DMS153 treated with DMSO at 0.1 percent for 48 hours (cell line): ENCODE data around the gene ACAP2.
"Not testable (repeated sequence)": the region's sequence is repeated elsewhere in the genome, so short reads cannot be mapped to it uniquely, and the experiment has no call there.

Experiments
- DNase-seq: peaks from one replicate; lab custom pipeline; 2025; ENCODE audit not compliant: unreplicated experiment; lab: John Stamatoyannopoulos, UW

ACAP2 gene

GRCh38 chr3:195296662-195297061 is 146.2 kb downstream of the ACAP2 start:
- no peak for DNase-seq

GRCh38 chr3:195291121-195291520 is 151.7 kb downstream of the ACAP2 start:
- DNase-seq, result no peak

- DNase-seq, result not testable (repeated sequence)
These were observed 152.2 kb downstream of the ACAP2 start for GRCh38 chr3:195290643-195291042.

- no peak for DNase-seq
These were observed 156.5 kb downstream of the ACAP2 start for GRCh38 chr3:195286115-195286872.

GRCh38 chr3:195285372-195285771 is 157.4 kb downstream of the ACAP2 start:
- DNase-seq, result no peak

- DNase-seq, result no peak
These were observed 158.0 kb downstream of the ACAP2 start for GRCh38 chr3:195284842-195285241.

GRCh38 chr3:195282961-195283360 is 159.9 kb downstream of the ACAP2 start:
- no peak for DNase-seq

- no peak for DNase-seq
These were observed 168.4 kb downstream of the ACAP2 start for GRCh38 chr3:195274259-195274966.

- peak; percentile 81 for DNase-seq
These were observed 171.2 kb downstream of the ACAP2 start for GRCh38 chr3:195271410-195272243.

- DNase-seq, result peak; percentile 71
These were observed 171.9 kb downstream of the ACAP2 start, which contains the start of gene XXYLT1 for GRCh38 chr3:195270817-195271409. XXYLT1 (minus strand) TSS chr3:195271159; CDS start chr3:195271058, 101 bp downstream.

- no peak for DNase-seq
These were observed 172.6 kb downstream of the ACAP2 start for GRCh38 chr3:195270079-195270816.

- DNase-seq, result no peak
These were observed 173.3 kb downstream of the ACAP2 start for GRCh38 chr3:195269375-195270078.

GRCh38 chr3:195268576-195269309 is 174.1 kb downstream of the ACAP2 start:
- DNase-seq, result no peak

GRCh38 chr3:195267096-195267495 is 175.7 kb downstream of the ACAP2 start:
- DNase-seq, result no peak

GRCh38 chr3:195266428-195266827 is 176.4 kb downstream of the ACAP2 start:
- DNase-seq, result no peak

- DNase-seq, result no peak
These were observed 177.3 kb downstream of the ACAP2 start for GRCh38 chr3:195265363-195265976.

- DNase-seq, result no peak
These were observed 178.8 kb downstream of the ACAP2 start for GRCh38 chr3:195263925-195264600.
